GM18907 (cell line): ENCODE results near the gene PTH1R.

Experiments used
- ATAC-seq: cut with Tn5 transposase; IDR thresholded peaks from one replicate; pipeline ENCODE4 v1.9.1; 2021; ENCODE audit warnings: mild to moderate bottlenecking, moderate library complexity; ENCODE audit not compliant: unreplicated experiment

PTH1R gene

GRCh38 chr3:46877406-46878125 is at the start of gene PTH1R:
TSS of gene PTH1R (plus strand) at chr3:46877721. CDS start at chr3:46883560, 5,839 bp downstream.
- ATAC-seq: no peak

- ATAC-seq: peak; percentile 61
Measured at GRCh38 chr3:46829699-46830208, 47.8 kb upstream of the PTH1R start.

- ATAC-seq: no peak
Measured at GRCh38 chr3:46830801-46831200, 46.7 kb upstream of the PTH1R start.

- ATAC-seq: no peak
Measured at GRCh38 chr3:46831316-46831715, 46.2 kb upstream of the PTH1R start.

GRCh38 chr3:46831841-46832240 is 45.7 kb upstream of the PTH1R start:
- no peak for ATAC-seq

GRCh38 chr3:46833346-46834300 is 43.9 kb upstream of the PTH1R start:
- ATAC-seq: no peak

- no peak for ATAC-seq
Measured at GRCh38 chr3:46835054-46835453, 42.5 kb upstream of the PTH1R start.

- no peak for ATAC-seq
Measured at GRCh38 chr3:46835491-46835890, 42.0 kb upstream of the PTH1R start.

- no peak for ATAC-seq
Measured at GRCh38 chr3:46838301-46838700, 39.2 kb upstream of the PTH1R start.

GRCh38 chr3:46840491-46840890 is 37.0 kb upstream of the PTH1R start:
- ATAC-seq: no peak

GRCh38 chr3:46843508-46843907 is 34.0 kb upstream of the PTH1R start:
- ATAC-seq: no peak

GRCh38 chr3:46844397-46844796 is 33.1 kb upstream of the PTH1R start:
- ATAC-seq: no peak

- ATAC-seq: no peak
Measured at GRCh38 chr3:46844881-46845312, 32.6 kb upstream of the PTH1R start.

GRCh38 chr3:46845397-46845859 is 32.1 kb upstream of the PTH1R start:
- ATAC-seq: peak; percentile 66

- peak; percentile 58 for ATAC-seq
Measured at GRCh38 chr3:46845860-46846623, 31.5 kb upstream of the PTH1R start.

GRCh38 chr3:46846624-46847542 is 30.6 kb upstream of the PTH1R start:
- no peak for ATAC-seq

- no peak for ATAC-seq
Measured at GRCh38 chr3:46847744-46848143, 29.8 kb upstream of the PTH1R start.

GRCh38 chr3:46848271-46849044 is 29.1 kb upstream of the PTH1R start:
- ATAC-seq: no peak

GRCh38 chr3:46849045-46849631 is 28.4 kb upstream of the PTH1R start:
- ATAC-seq: no peak
